ENCODE measurements around the gene GPR3.

The GPR3 gene

GRCh38 chr1:27397110-27397509 lies 4.7 kb downstream of the GPR3 start:
- DNase-seq (ENCODE audit: low read depth in 2 of 2) = no peak
- no peak overlapping the region for H3K4me3 ChIP-seq (replicated peaks in 1 of 2; ENCODE audit: low read depth in 2 of 2, low read length in 2 of 2)
- TF ChIP-seq CTCF (IDR thresholded peaks at IDR 0.05; ENCODE audit: low read depth, low read length) = no peak

- no peak for DNase-seq (ENCODE audit: low read depth in 2 of 2)
- no peak overlapping the region for H3K4me3 ChIP-seq (replicated peaks in 1 of 2; ENCODE audit: low read depth in 2 of 2, low read length in 2 of 2)
- TF ChIP-seq CTCF (IDR thresholded peaks at IDR 0.05; ENCODE audit: low read depth, low read length) = no peak
Measured at GRCh38 chr1:27397749-27398148, 5.3 kb downstream of the GPR3 start.

GRCh38 chr1:27398405-27399149 lies 6.2 kb downstream of the GPR3 start:
- no peak for DNase-seq (ENCODE audit: low read depth in 2 of 2)
- H3K4me3 ChIP-seq (replicated peaks in 1 of 2; ENCODE audit: low read depth in 2 of 2, low read length in 2 of 2) = no peak overlapping the region
- TF ChIP-seq CTCF (IDR thresholded peaks at IDR 0.05; ENCODE audit: low read depth, low read length) = no peak

GRCh38 chr1:27399251-27400025 lies 7.0 kb downstream of the GPR3 start:
- no peak for DNase-seq (ENCODE audit: low read depth in 2 of 2)
- no peak for TF ChIP-seq CTCF (IDR thresholded peaks at IDR 0.05; ENCODE audit: low read depth, low read length)
- no peak overlapping the region for H3K4me3 ChIP-seq (replicated peaks in 1 of 2; ENCODE audit: low read depth in 2 of 2, low read length in 2 of 2)

- TF ChIP-seq CTCF (IDR thresholded peaks at IDR 0.05; ENCODE audit: low read depth, low read length) = no peak
- peak in 1 of 2 donors; percentile 45 for DNase-seq (ENCODE audit: low read depth in 2 of 2)
- H3K4me3 ChIP-seq (replicated peaks in 1 of 2; ENCODE audit: low read depth in 2 of 2, low read length in 2 of 2) = no peak overlapping the region
Measured at GRCh38 chr1:27400082-27400962, 7.9 kb downstream of the GPR3 start.

- H3K4me3 ChIP-seq (replicated peaks in 1 of 2; ENCODE audit: low read depth in 2 of 2, low read length in 2 of 2) = no peak overlapping the region
- DNase-seq (ENCODE audit: low read depth in 2 of 2) = no peak
- no peak for TF ChIP-seq CTCF (IDR thresholded peaks at IDR 0.05; ENCODE audit: low read depth, low read length)
Measured at GRCh38 chr1:27400963-27401341, 8.5 kb downstream of the GPR3 start.
